B cell (primary cell): ENCODE measurements around the gene RHEBL1.

Experiments used
- EZH2 ChIP-seq: IDR thresholded peaks from 2 replicates; pipeline ENCODE4 v1.6.1; 2012; ENCODE audit warnings: borderline replicate concordance, low read depth, mild to moderate bottlenecking, moderate library complexity, low read length; ENCODE audit not compliant: insufficient read depth, poor library complexity, severe bottlenecking
- TF ChIP-seq, protein P1 (sequence below): fragments of 200-600 bp; IDR thresholded peaks from one replicate; pipeline ENCODE4 v1.8.0; 2022; ENCODE audit warnings: antibody characterized with exemption, mild to moderate bottlenecking

GRCh38 chr12:49048953-49049352 lies 20.8 kb downstream of the RHEBL1 start:
- TF ChIP-seq, protein P1, sequence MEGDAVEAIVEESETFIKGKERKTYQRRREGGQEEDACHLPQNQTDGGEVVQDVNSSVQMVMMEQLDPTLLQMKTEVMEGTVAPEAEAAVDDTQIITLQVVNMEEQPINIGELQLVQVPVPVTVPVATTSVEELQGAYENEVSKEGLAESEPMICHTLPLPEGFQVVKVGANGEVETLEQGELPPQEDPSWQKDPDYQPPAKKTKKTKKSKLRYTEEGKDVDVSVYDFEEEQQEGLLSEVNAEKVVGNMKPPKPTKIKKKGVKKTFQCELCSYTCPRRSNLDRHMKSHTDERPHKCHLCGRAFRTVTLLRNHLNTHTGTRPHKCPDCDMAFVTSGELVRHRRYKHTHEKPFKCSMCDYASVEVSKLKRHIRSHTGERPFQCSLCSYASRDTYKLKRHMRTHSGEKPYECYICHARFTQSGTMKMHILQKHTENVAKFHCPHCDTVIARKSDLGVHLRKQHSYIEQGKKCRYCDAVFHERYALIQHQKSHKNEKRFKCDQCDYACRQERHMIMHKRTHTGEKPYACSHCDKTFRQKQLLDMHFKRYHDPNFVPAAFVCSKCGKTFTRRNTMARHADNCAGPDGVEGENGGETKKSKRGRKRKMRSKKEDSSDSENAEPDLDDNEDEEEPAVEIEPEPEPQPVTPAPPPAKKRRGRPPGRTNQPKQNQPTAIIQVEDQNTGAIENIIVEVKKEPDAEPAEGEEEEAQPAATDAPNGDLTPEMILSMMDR = no peak
- TF ChIP-seq EZH2 = no peak
